ENCODE measurements around the gene UBE2V1. TPM values are rescaled to one million over a fixed set of nuclear protein-coding genes. Genes with fewer than 3 reads are reported as not detected.

Gene UBE2V1
- total and polyA plus RNA-seq, 2 of the 13 experiments (the other 11 are each of a cell fraction or from before 2014, with no cell fraction given): 81.3 to 132 TPM

DNA sequence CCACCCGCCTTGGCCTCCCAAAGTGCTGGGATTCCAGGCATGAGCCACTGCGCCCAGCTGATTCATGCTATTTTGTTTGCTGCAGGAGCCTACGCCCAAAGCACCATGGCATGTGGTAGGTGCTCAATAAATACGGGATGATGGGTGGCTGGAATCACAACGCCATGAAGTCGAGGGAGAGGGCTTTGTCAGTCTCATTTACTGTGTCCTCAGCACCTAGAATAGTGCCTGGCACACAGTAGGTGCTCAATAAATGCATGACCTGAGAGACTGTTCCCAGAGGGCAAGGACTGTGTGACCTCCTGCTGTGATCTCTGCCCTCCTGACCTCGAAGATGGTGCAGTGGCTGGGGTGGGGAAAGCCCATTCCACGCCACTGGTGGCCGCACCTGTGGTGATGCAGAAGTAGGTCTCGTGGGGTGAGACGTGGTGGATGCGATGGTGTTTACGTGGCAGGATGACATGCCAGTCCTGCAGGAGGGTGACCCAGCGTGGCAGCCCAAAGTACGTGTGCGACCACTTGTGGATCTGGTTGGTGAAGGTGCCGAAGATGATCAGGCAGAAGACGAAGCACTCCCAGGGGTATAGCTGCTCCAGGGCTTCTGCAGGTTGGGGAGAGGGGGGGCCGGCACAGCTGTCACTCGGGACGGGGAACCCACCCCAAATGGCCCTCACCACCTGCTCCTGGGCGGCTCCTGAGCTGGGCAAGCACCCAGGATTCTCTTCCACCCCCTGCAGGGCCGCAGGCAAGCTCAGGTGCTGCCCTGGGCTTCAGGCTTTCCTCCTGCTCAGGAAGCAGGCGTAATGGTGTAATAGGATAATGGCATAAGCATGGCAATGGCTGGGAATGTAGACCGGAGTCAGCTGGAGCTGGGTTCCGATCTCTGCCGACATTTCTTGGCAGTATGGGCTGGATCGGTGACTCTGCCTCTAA lies 14.9 kb upstream of the UBE2V1 start (continued):
- peak; percentile 31; the same call in 1 of the 2 replicates for TF ChIP-seq ZKSCAN1 (IDR thresholded peaks at IDR 0.05; ENCODE audit: low read length)
- TF ChIP-seq, protein P1, sequence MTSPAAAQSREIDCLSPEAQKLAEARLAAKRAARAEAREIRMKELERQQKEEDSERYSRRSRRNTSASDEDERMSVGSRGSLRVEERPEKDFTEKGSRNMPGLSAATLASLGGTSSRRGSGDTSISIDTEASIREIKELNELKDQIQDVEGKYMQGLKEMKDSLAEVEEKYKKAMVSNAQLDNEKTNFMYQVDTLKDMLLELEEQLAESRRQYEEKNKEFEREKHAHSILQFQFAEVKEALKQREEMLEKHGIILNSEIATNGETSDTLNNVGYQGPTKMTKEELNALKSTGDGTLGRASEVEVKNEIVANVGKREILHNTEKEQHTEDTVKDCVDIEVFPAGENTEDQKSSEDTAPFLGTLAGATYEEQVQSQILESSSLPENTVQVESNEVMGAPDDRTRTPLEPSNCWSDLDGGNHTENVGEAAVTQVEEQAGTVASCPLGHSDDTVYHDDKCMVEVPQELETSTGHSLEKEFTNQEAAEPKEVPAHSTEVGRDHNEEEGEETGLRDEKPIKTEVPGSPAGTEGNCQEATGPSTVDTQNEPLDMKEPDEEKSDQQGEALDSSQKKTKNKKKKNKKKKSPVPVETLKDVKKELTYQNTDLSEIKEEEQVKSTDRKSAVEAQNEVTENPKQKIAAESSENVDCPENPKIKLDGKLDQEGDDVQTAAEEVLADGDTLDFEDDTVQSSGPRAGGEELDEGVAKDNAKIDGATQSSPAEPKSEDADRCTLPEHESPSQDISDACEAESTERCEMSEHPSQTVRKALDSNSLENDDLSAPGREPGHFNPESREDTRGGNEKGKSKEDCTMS (CRISPR knock-in tag; conservative IDR thresholded peaks at IDR 0.05): no peak

DNA sequence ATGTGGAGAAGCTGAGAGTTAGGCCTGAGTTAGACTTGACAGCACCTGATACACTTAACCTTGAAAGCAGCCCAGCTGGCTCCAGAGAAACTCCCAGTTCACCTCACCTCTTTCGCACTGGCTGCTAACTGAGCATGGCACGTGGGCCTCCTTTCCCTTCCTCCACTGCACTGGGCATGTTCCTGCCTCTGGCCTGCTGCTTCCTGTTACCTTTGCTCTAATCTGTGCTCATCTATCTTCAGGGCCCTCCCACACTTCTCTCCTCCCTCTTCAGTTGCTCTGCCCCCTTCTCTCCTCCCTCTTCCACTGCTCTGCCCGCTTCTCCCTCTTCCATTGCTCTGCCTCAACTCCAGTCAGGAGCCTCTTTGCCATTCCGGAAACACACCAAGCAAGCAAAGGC lies 13.7 kb upstream of the UBE2V1 start:
- ChIA-PET CTCF (ENCODE audit: low intra/inter-chr PET ratio, low total read pairs) (no interaction called here), POLR2A (interaction anchor here (1.6 kb wide), 1 partner anchor 11 kb away, joined by 9 read pairs; no protein-coding TSS in a partner anchor)
- 93% methylated on average over 4 of the region's 4 CpGs for WGBS (ENCODE audit: low lambda C conversion rate)
- Histone ChIP-seq H3K27ac (ENCODE audit: extremely low read length, insufficient read depth, low read length) (peak overlapping the region; percentile 1), H3K4me2 (ENCODE audit: low read depth, low read length) (no peak overlapping the region), H3K4me1 (ENCODE audit: insufficient read depth, low read length) (peaks cover 9% of the 10 kb centered on the region), H3K9ac (ENCODE audit: insufficient read depth, low read depth, low read length) (no peak overlapping the region), H3K4me3 (replicated peaks in 1 of 3; ENCODE audit: insufficient read depth in 1 of 3, low read depth in 2 of 3, low read length in 3 of 3) (no peak overlapping the region), H3K36me3 (replicated peaks in 1 of 2; ENCODE audit: control insufficient read depth in 1 of 2, insufficient read depth in 2 of 2, low read length in 2 of 2) (peaks cover 53 to 73% of the 10 kb centered on the region in 2 experiments), H3K9me3 (ENCODE audit: low read length) (no peaks in the 10 kb centered on the region), H3K79me2 (ENCODE audit: insufficient read depth, low read length) (no peaks in the 10 kb centered on the region), H2AFZ (ENCODE audit: low read length) (no peak overlapping the region), H4K20me1 (ENCODE audit: insufficient read depth, low read length) (no peaks in the 10 kb centered on the region), H3K27me3 (ENCODE audit: control insufficient read depth in 1 of 2, insufficient read depth in 2 of 2, low read length in 2 of 2) (no peaks in the 10 kb centered on the region)
- FAIRE-seq (no peak), ATAC-seq (no peak), DNase-seq (ENCODE audit: low spot score) (no peak)
- in situ Hi-C loops (cut with HindIII; ENCODE audit: extremely low pct_ligation_motif_present, low pct_unique_long_range_greater_than_20kb): no loop called here
- intact Hi-C loops (cut with micrococcal nuclease; ENCODE audit: unreplicated experiment): loop anchor here (5.0 to 10.0 kb wide), 2 partner anchors 178 to 701 kb away; no protein-coding TSS in a partner anchor
- TSS peak; percentile 26 for BruUV-seq (replicated peaks)
- no peak for TF ChIP-seq ZBTB7B (CRISPR knock-in tag; IDR thresholded peaks at IDR 0.05)
- TF ChIP-seq ZNF20 (CRISPR knock-in tag; IDR thresholded peaks at IDR 0.05): no peak
- TF ChIP-seq HNRNPH1 (optimal IDR thresholded peaks at IDR 0.05; ENCODE audit: low read depth, low read length): no peak
- TF ChIP-seq, protein P2, sequence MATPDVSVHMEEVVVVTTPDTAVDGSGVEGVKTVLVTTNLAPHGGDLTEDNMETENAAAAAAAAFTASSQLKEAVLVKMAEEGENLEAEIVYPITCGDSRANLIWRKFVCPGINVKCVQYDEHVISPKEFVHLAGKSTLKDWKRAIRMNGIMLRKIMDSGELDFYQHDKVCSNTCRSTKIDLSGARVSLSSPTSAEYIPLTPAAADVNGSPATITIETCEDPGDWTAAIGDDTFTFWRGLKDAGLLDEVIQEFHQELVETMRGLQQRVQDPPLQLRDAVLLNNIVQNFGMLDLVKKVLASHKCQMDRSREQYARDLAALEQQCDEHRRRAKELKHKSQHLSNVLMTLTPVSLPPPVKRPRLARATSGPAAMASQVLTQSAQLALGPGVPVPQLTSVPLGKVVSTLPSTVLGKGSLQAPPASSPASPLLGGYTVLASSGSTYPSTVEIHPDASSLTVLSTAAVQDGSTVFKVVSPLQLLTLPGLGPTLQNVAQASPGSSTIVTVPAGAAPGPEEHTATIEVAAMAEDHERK (CRISPR knock-in tag; IDR thresholded peaks at IDR 0.05; ENCODE audit: low read depth): no peak
- no peak for TF ChIP-seq SP140L (CRISPR knock-in tag; IDR thresholded peaks at IDR 0.05; ENCODE audit: borderline replicate concordance)
- no peak for TF ChIP-seq EEA1 (CRISPR knock-in tag; IDR thresholded peaks at IDR 0.05; ENCODE audit: borderline replicate concordance)
- 0 out of 2 replicates have a peak, but pooled peaks have one; percentile 16 for TF ChIP-seq GABPA (IDR thresholded peaks at IDR 0.05; ENCODE audit: low read depth, low read length)
- TF ChIP-seq GABPA (CRISPR knock-in tag; IDR thresholded peaks at IDR 0.05; ENCODE audit: low read depth): no peak
- peak; percentile 51 for TF ChIP-seq RBM22 (optimal IDR thresholded peaks at IDR 0.05; ENCODE audit: low read length)
- no peak for TF ChIP-seq NRL (CRISPR knock-in tag; IDR thresholded peaks at IDR 0.05; ENCODE audit: borderline replicate concordance)
- TF ChIP-seq CHCHD3 (CRISPR knock-in tag; IDR thresholded peaks at IDR 0.05): no peak
- TF ChIP-seq ZNF143 (CRISPR knock-in tag; IDR thresholded peaks at IDR 0.05): no peak
- TF ChIP-seq, protein P3, sequence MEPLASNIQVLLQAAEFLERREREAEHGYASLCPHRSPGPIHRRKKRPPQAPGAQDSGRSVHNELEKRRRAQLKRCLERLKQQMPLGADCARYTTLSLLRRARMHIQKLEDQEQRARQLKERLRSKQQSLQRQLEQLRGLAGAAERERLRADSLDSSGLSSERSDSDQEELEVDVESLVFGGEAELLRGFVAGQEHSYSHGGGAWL (CRISPR knock-in tag; IDR thresholded peaks at IDR 0.05): no peak
- TF ChIP-seq MAZ (IDR thresholded peaks at IDR 0.05; ENCODE audit: borderline replicate concordance, low read depth, low read length): no peak
- no peak for TF ChIP-seq MAZ (CRISPR knock-in tag; IDR thresholded peaks at IDR 0.05; ENCODE audit: low read depth)
